GM21723 (cell line): ENCODE results near the gene SIX1.

Source experiments
- ATAC-seq: cut with Tn5 transposase; IDR thresholded peaks from one replicate; pipeline ENCODE4 v1.9.1; 2021; ENCODE audit warnings: mild to moderate bottlenecking, moderate library complexity; ENCODE audit not compliant: unreplicated experiment

SIX1 gene

DNA sequence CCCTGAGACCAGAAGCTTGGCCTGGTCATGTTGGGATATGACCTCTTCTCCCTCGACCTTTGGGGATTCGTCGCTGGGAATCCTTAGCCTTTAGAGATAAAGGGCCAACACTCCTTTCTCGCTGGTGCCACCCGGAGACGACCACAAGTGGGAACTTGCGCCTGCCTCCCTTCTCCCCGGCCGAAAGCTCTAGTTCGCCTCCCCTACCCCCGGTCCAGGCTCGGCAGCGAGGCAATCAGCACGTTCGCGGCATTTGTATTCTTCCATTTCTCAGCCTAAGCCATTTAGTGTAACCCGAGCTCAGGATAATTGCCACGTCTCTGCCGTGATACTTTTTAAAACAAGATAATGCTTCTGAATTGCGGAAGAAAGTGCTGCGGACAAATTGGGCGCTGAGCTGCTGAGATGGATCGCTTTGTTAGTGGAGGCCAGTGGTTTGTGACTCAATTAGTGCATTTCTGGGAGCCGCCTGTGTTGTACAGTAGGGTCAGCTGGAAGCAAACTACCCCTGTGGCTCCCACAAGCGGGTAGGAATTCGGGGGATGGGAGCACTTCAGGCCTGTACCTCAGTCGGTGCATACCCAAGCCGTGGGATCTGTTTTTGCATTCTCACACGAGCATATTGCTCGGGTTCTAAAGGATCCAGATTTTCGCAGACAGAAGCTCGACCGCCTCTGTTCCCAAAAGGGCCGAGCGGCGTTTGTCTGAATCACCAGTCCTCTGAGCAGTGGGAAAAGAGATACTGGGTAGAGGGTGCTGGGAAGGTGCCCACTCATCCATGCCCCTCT lies 6.8 kb upstream of the SIX1 start:
- ATAC-seq = no peak

DNA sequence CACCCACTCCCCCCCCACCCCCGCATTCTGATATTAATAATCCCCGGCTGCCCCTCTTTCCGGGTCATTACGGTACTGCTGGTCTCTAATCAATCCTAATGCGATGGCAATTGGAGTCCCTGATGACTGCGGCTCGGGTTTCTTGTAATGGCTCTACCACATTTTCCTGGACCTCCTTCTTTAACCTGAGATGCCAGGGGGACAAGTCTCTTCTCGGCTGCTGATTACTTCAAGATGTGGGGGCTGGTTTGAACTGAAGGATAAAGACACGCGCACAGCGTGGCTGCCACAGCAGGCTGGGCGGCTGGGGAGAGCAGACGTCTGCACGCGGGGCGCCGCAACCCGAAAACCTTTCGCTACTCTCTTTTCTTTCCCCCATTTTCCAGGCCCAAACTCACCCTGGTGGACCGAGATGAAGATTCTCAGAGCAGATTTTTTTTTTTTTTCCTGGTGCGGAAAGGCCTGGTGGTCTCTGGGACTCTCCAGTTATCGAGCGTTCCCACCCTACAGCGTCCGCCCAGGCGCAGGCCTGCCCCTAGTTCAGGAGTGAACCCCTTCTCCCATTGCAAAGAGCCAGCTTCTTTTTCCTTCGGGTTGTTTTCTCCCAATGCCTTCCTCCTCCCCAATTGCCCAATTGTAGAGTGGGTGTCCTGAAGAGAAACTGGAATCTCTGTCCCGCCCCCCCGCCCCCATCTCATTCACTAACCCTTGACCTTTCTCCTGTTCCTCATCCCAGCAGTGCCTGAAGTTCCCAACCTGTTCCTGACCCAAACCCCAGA lies 6.0 kb upstream of the SIX1 start:
- ATAC-seq = no peak

DNA sequence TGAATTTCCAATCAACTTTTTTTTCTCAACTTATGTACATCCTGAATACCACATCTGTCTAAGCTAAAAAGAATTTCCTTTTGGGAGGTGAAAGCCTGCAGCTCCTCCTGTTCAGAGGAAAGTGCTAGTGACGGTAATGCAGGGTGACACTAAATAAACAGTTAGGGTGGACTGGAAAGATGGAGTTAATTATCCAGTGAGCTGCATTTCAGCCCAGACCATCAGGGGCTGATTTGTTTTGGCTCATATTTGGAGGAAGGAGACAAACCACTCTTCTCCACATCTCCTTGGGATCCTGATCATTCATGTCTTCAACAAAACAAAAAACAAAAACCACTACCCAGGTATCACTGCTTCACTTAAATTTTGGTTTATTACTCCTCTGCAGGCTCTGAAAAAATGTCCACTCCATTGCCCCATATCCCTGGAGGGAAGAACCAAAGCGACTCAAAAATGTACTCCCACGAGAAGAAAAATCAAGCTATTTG lies 5.1 kb upstream of the SIX1 start:
- no peak for ATAC-seq

DNA sequence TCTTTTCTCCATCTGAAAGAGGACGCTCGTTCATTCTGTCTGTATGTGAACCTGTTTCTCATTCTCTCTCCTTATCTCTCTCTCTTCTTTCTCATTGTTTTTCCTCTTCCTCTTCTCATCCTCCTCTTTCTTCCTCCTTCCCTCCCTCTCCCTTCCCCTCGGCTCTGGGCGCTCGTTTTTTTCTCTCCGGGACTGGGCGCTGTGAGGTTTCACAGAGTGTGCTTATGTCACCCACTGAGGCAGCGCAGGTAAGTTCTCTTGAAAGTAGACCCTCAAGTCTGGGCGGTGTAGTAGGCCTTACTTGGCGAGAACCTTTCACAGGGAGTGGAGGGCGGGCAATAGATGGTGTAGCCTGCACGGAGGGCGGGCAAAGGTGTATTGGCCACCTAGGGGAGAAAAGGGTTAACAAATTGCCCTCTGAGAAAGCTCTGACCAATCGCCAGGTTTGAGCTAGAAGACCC lies 4.5 kb upstream of the SIX1 start:
- ATAC-seq = no peak

- no peak for ATAC-seq
Observed at GRCh38 chr14:60652674-60653651, 3.7 kb upstream of the SIX1 start.

DNA sequence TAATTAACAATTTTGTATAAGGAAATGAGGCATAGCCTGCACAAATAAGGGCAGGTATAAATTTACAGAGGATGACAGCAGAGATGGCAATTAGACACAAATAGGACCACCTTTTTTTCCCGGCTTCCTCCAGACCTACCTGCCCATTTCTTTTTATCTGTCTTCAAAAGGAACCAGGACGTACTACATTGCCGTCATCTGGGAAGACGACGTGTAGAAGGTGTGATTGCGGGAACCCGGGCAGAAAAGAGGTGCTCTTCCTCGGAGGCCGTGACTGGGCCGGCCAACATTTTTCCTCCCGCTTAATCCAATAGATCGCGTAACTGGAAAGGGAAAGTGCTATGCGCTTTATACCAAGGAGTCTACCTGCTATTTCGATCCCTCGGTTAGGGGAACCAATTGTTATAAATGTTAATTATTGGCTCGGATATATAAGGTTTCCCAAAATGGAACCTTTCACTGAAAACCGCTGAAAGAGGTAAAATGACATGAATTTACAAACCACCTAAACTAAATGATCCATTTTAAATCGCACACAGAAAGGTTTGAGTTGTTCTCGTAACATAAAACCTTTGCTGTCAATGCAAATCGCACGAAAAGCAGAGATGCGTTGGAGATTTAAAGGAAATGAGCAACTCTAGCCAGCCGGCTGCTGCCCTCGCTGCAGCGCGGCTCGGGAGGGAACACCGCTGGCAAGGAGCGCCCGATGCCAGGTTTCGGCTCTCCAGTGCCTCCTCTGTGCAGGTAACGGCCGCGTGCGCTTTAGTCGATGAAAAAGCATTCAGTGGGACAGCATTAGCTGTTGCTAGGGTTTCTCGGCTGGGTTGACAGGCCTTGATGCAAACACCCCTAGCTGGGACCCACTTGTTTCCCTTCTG lies 2.8 kb upstream of the SIX1 start:
- no peak for ATAC-seq

- ATAC-seq = no peak
Observed at GRCh38 chr14:60651086-60651795, 2.0 kb upstream of the SIX1 start.

- ATAC-seq = no peak
Observed at GRCh38 chr14:60650373-60650961, 1.2 kb upstream of the SIX1 start.

GRCh38 chr14:60649875-60650372 lies 647 bp upstream of the SIX1 start:
- ATAC-seq = no peak

- ATAC-seq = no peak
Observed at GRCh38 chr14:60648249-60648933, 886 bp downstream of the SIX1 start.

DNA sequence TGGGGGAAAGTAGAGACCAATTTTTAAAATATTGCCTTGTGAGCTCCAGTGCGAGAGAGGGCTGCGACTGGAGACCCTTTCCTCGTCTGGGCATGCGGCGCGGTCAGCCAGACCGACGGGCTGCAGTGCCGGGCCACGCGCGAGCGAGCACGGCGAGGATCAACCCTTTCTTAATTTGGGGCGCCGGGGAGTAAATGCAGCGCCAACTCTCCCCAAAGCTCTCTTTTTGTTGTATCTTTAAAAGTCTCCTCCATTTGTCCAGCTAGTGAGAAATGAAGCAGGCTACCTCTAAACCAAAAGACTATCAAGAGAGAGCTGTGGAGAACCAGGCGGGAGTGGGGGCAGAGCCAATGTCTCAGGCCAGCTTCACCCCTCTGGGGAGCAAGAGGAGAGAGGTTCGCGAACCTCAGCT lies 1.4 kb downstream of the SIX1 start:
- ATAC-seq = no peak

DNA sequence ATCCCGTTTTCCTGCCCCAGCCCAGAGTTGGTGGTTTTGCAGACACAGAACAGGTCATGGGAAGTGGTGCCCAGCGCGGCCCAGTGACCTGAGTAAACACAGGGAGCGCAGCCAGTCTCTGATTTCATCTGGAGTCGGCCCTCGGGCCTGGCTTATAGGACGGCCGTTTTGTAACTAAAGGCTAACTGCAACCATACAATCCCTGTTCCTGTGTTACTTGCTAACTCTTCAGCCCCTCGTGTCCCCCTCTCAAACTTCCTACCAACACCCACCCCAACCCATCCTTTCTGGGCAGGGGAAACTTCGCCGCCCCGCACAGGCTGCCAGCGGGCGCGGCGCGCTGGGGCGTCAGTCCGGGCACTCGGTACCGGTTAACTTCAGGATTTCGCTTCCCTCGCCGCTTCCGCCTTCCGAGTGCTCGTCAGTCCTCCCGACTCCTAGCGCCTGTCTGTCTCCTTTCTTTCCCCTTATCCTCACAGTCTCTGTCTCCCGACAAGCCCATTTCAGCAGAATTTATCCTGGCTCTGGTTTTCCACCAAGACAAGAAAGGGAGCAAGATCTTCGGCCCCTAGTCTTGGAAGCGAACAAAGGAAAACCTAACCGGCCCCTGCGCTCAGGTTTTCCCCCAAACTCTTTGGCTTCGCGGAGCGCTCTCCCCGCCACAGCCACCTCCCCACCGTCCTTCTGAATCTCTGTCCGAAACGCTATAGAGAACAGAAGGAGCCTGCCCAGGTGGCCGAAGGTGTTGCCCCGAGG lies 2.0 kb downstream of the SIX1 start:
- ATAC-seq = no peak

- ATAC-seq = no peak
Observed at GRCh38 chr14:60646226-60646818, 3.0 kb downstream of the SIX1 start.

DNA sequence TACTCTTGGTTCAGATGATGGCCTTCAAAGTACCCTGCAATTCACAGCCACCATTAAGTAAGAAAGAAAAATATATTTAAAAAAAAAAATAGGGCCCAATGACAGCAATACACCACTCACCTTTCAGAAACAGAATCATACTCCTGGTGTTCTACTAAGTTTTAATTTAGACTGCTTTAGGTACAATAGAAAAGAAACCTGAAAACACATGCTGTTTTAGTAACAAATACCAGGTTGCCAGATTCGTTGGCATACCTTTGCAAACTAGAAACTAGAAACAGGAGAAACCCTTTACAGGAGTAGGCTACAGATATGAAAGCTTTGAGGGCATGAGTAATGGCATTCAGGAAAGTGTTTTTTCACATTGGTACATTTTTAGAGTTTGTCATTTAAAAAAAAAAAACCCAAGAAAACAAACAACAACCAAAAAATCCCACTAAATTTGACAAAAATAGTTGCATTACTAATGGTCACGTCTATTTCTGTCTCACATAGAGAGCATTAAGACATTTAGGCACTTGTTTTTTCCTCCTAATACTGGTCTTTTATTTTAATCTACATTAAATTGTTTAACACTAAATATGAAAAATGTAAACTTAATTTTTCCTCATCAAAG lies 4.0 kb downstream of the SIX1 start:
- ATAC-seq = no peak

DNA sequence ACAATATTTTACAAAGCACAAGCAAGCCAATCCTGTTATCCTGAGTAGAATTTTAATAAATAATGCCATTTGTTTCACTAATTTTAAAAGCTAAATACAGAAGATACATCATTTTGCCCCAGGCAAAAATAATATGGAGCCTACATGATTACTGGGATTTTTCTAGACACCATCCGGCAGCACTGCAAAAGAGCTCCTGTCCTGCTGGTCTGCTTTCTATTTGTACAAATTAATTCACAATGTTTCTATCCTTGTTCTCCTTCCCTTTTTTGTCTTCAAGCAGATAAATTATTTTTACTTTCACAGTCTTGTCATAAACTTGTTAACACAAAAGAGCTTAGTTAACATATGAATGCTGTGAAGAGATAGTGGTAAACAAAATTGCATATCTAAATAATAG lies 4.6 kb downstream of the SIX1 start:
- ATAC-seq = no peak

GRCh38 chr14:60643463-60644314 lies 5.6 kb downstream of the SIX1 start:
- no peak for ATAC-seq
